Colonic mucosa (tissue), 4 donors: ENCODE data around the gene CEBPG. TPM values are rescaled to one million over a fixed set of nuclear protein-coding genes. Genes with fewer than 3 reads are reported as not detected.

Experiments used
- DNase-seq: peaks from one replicate; pipeline ENCODE4 v3.0.0-alpha.2; 2020
- H3K27ac ChIP-seq: fragments of 200-600 bp; one replicate; pipeline ENCODE4 v1.8.0; 2021
- H3K27me3 ChIP-seq: fragments of 200-600 bp; one replicate; pipeline ENCODE4 v1.8.0; 2021
- H3K36me3 ChIP-seq: fragments of 200-600 bp; one replicate; pipeline ENCODE4 v1.8.0; 2021
- H3K4me1 ChIP-seq: fragments of 200-600 bp; one replicate; pipeline ENCODE4 v1.8.0; 2021; ENCODE audit warnings: mild to moderate bottlenecking
- H3K4me3 ChIP-seq: fragments of 200-600 bp; one replicate; pipeline ENCODE4 v1.8.0; 2021
- H3K9ac ChIP-seq, 2 donors: one replicate each; pipeline ENCODE4 v1.7.0; 2013; ENCODE audit warnings: control low read depth in 2 of 2, low read depth in 2 of 2, low read length in 2 of 2
- H3K9me3 ChIP-seq: fragments of 200-600 bp; one replicate; pipeline ENCODE4 v1.8.0; 2021
- CTCF ChIP-seq: fragments of 200-600 bp; IDR thresholded peaks from one replicate; pipeline ENCODE4 v1.8.0; 2022; ENCODE audit warnings: antibody characterized with exemption, mild to moderate bottlenecking
- intact Hi-C: fragments of 100-400 bp; cut with DNase I; formaldehyde crosslinking; loops from one replicate; pipeline ENCODE4 v1.14.1; 2022
- total RNA-seq, 2 donors: library from RNA; stranded (reverse); fragmentation: NEBNext Ultra II Directional in 1 of 2; extraction: Animal tissue kit (Norgen Biotek cat#: 25700) in 1 of 2; gene quantifications; one replicate each; pipeline ENCODE4 v1.2.1, GENCODE V29; 2021
- donor health status: healthy.
- donor health status: DM: no; HTN: no; CAD: no.
- donor health status: DM: no; HTN: no; CAD: no.

CEBPG gene
- total RNA-seq, 2 donors from 2014 or later: 62.1 to 72.3 TPM

- DNase-seq: peak; percentile 95
- Histone ChIP-seq H3K27ac (peak overlapping the region; percentile 80), H3K9me3 (no peaks in the 10 kb centered on the region), H3K4me1 (peaks cover 9% of the 10 kb centered on the region), H3K4me3 (no peak overlapping the region), H3K36me3 (no peaks in the 10 kb centered on the region), H3K27me3 (no peaks in the 10 kb centered on the region), H3K9ac (peak overlapping the region in 1 of 2 donors; percentile 9)
- intact Hi-C loops: no loop called here
- TF ChIP-seq CTCF: no peak
Measured at GRCh38 chr19:33376423-33376822, 2.9 kb downstream of the CEBPG start.

- peak overlapping the region; percentile 80 for H3K27ac ChIP-seq
- no peak overlapping the region for H3K4me3 ChIP-seq
Measured at GRCh38 chr19:33376941-33377557, 3.5 kb downstream of the CEBPG start.

GRCh38 chr19:33377586-33378475 is 4.3 kb downstream of the CEBPG start:
- peak overlapping the region; percentile 80 for H3K27ac ChIP-seq
- peaks cover 9% of the 10 kb centered on the region for H3K4me1 ChIP-seq
- H3K9ac ChIP-seq: no peak overlapping the region
- DNase-seq: no peak
- H3K27me3 ChIP-seq: no peaks in the 10 kb centered on the region
- no peak overlapping the region for H3K4me3 ChIP-seq
- intact Hi-C loops: no loop called here
- no peaks in the 10 kb centered on the region for H3K36me3 ChIP-seq
- H3K9me3 ChIP-seq: no peaks in the 10 kb centered on the region
- no peak for TF ChIP-seq CTCF

More at GRCh38 chr19:33376941-33377557, 3.5 kb downstream of the CEBPG start:
- peaks cover 9% of the 10 kb centered on the region for H3K4me1 ChIP-seq
- H3K36me3 ChIP-seq: no peaks in the 10 kb centered on the region
- no peak for TF ChIP-seq CTCF
- no peaks in the 10 kb centered on the region for H3K27me3 ChIP-seq
- H3K9me3 ChIP-seq: no peaks in the 10 kb centered on the region
- intact Hi-C loops: no loop called here
- H3K9ac ChIP-seq: peak overlapping the region in 1 of 2 donors; percentile 9
- peak; percentile 67 for DNase-seq

GRCh38 chr19:33379151-33379829 is 5.8 kb downstream of the CEBPG start:
- peaks cover 9% of the 10 kb centered on the region for H3K4me1 ChIP-seq
- no peak overlapping the region for H3K9ac ChIP-seq
- no peaks in the 10 kb centered on the region for H3K27me3 ChIP-seq
- no peaks in the 10 kb centered on the region for H3K9me3 ChIP-seq
- H3K27ac ChIP-seq: no peak overlapping the region
- DNase-seq: no peak
- H3K36me3 ChIP-seq: no peaks in the 10 kb centered on the region
- H3K4me3 ChIP-seq: no peak overlapping the region
- intact Hi-C loops: no loop called here
- TF ChIP-seq CTCF: no peak

DNA sequence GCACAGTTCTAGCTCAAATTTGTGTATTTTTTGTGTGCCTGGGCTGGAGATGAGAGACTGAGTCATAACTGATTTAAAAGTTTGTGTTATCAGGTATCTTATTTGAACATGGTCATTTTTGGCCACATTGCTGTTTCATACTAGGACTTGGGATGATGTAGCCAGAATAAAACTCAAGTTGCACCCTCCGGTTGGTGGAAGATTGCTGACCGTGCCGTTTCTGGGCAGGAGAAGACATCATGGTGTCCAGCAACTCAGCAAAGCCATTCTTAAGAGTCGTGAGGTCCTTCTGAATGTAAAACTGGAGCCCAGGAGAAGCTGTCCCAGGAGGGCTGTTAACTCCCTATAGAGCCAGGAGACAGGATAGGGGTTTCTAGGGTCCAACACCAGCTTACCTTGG is 7.6 kb downstream of the CEBPG start:
- H3K27ac ChIP-seq: no peak overlapping the region
- no peaks in the 10 kb centered on the region for H3K9me3 ChIP-seq
- no peak overlapping the region for H3K9ac ChIP-seq
- intact Hi-C loops: no loop called here
- DNase-seq: no peak
- no peaks in the 10 kb centered on the region for H3K4me1 ChIP-seq
- TF ChIP-seq CTCF: no peak
- no peaks in the 10 kb centered on the region for H3K27me3 ChIP-seq
- H3K4me3 ChIP-seq: no peak overlapping the region
- no peaks in the 10 kb centered on the region for H3K36me3 ChIP-seq
